T-helper 1 cell (primary cell): ENCODE data around the gene CIT.
A peak's percentile ranks its signal among the peaks of the same experiment; 100 is the strongest.
"Not testable (repeated sequence)": the region's sequence is repeated elsewhere in the genome, so short reads cannot be mapped to it uniquely, and the experiment has no call there.

Experiments
- DNase-seq, 5 donors: peaks; one replicate each; pipeline ENCODE4 v3.0.0-alpha.2; 2012 to 2020
- total RNA-seq, 4 donors: gene quantifications; one replicate each; lab custom pipeline; 2026; lab: John Stamatoyannopoulos, UW

Gene CIT
- 1.3 to 9.9 (median 7.2) reads per million in 4 donors for total RNA-seq

GRCh38 chr12:119876761-119877638 is at the start of gene CIT:
CIT (minus strand) TSS chr12:119877320; CDS start chr12:119876168, 1,152 bp downstream.
- DNase-seq: peak; percentile 75 to 93 (median 81)

GRCh38 chr12:119925269-119925668 is 48.1 kb upstream of the CIT start:
- no peak for DNase-seq

- DNase-seq: no peak
Measured at GRCh38 chr12:119920064-119920463, 42.9 kb upstream of the CIT start.

GRCh38 chr12:119915894-119916510 is 38.9 kb upstream of the CIT start:
- no peak for DNase-seq

GRCh38 chr12:119914666-119915065 is 37.5 kb upstream of the CIT start:
- DNase-seq: no peak

- no peak for DNase-seq
Measured at GRCh38 chr12:119913536-119914330, 36.6 kb upstream of the CIT start.

- no peak for DNase-seq
Measured at GRCh38 chr12:119911182-119911581, 34.1 kb upstream of the CIT start.

GRCh38 chr12:119910586-119910985 is 33.5 kb upstream of the CIT start:
- no peak for DNase-seq

- peak; percentile 19 to 76 (median 42) for DNase-seq
Measured at GRCh38 chr12:119902084-119902509, 25.0 kb upstream of the CIT start.

- no peak for DNase-seq
Measured at GRCh38 chr12:119901670-119902069, 24.6 kb upstream of the CIT start.

GRCh38 chr12:119894916-119895315 is 17.8 kb upstream of the CIT start:
- DNase-seq: no peak

- DNase-seq: not testable (repeated sequence)
Measured at GRCh38 chr12:119892611-119893010, 15.5 kb upstream of the CIT start.

GRCh38 chr12:119885549-119885948 is 8.4 kb upstream of the CIT start:
- DNase-seq: no peak

GRCh38 chr12:119883791-119884190 is 6.7 kb upstream of the CIT start:
- DNase-seq: not testable (repeated sequence)

GRCh38 chr12:119883237-119883636 is 6.1 kb upstream of the CIT start:
- DNase-seq: no peak

GRCh38 chr12:119877639-119877948 is 474 bp upstream of the CIT start:
- no peak for DNase-seq

GRCh38 chr12:119870457-119870856 is 6.7 kb downstream of the CIT start:
- no peak for DNase-seq

- DNase-seq: no peak
Measured at GRCh38 chr12:119869720-119870119, 7.4 kb downstream of the CIT start.

- no peak for DNase-seq
Measured at GRCh38 chr12:119868992-119869391, 8.1 kb downstream of the CIT start.

- no peak for DNase-seq
Measured at GRCh38 chr12:119864591-119864990, 12.5 kb downstream of the CIT start.

GRCh38 chr12:119859241-119859640 is 17.9 kb downstream of the CIT start:
- no peak for DNase-seq

GRCh38 chr12:119857041-119857591 is 20.0 kb downstream of the CIT start:
- no peak for DNase-seq

GRCh38 chr12:119850330-119850729 is 26.8 kb downstream of the CIT start:
- DNase-seq: no peak
